Chondrocyte (in vitro differentiated cells): Measurements from ENCODE around the gene MRPL34. TPM values are rescaled to one million over a fixed set of nuclear protein-coding genes. Genes with fewer than 3 reads are reported as not detected.

Experiments used
- DNase-seq: peaks from one replicate; pipeline ENCODE4 v3.0.0; 2021; ENCODE audit warnings: mixed read lengths, low spot score
- H3K27ac Mint-ChIP-seq: one replicate; pipeline ENCODE4 v1.8.0; 2021; ENCODE audit warnings: mild to moderate bottlenecking, moderate library complexity, mixed read lengths; ENCODE audit not compliant: unreplicated experiment
- H3K27me3 Mint-ChIP-seq: 2 replicates; pipeline ENCODE4 v1.8.0; 2021; ENCODE audit warnings: low read depth, mixed read lengths
- H3K36me3 Mint-ChIP-seq: 2 replicates; pipeline ENCODE4 v1.8.0; 2021; ENCODE audit warnings: low read depth, mixed read lengths
- H3K4me1 Mint-ChIP-seq: 2 replicates; pipeline ENCODE4 v1.8.0; 2021; ENCODE audit warnings: low read depth, mild to moderate bottlenecking, mixed read lengths
- H3K4me3 Mint-ChIP-seq: one replicate; pipeline ENCODE4 v1.8.0; 2021; ENCODE audit warnings: mild to moderate bottlenecking, moderate library complexity, mixed read lengths; ENCODE audit not compliant: unreplicated experiment
- H3K9me3 Mint-ChIP-seq: 2 replicates; pipeline ENCODE4 v1.8.0; 2021; ENCODE audit warnings: low read depth, mixed read lengths
- CTCF ChIP-seq: fragments of 200-600 bp; sonication (generic); IDR thresholded peaks from 2 replicates; pipeline ENCODE4 v1.5.0; 2021; ENCODE audit warnings: antibody characterized with exemption, mild to moderate bottlenecking, moderate library complexity
- total RNA-seq: library from RNA; stranded (reverse); gene quantifications from 3 replicates; pipeline ENCODE4 v1.2.1, GENCODE V29; 2021

MRPL34 gene
- total RNA-seq, 1 donor from 2014 or later: 56.6 TPM

DNA sequence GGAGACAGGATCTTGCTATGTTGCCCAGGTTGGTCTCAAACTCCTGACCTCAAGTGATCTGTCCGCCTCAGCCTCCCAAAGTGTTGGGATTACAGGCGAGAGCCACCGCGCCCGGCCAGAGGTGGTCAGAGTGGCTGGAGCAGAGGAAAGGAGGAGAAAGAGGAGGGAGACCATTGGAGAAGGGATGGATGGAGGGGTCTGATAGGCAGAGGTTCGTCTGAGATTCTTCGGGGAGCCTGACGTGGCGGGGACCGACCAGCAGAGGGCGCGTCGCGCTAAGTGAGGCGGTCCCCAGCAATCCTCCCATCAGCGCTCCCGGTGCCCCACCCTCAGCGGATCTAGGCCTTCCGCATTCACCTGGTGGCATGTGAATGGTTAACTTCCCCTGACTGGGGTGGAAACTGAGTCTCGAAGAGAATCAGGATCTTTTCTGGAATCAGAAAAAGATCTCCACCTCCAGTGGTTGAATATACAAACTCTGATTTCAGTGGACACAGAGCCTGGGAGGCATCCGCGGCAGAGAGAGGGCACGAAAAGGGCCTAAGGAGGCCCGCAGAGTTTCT lies 40.5 kb downstream of the MRPL34 start:
- no peak overlapping the region for H3K4me3 Mint-ChIP-seq
- peak overlapping the region; percentile 5 for H3K27ac Mint-ChIP-seq
- no peaks in the 10 kb centered on the region for H3K27me3 Mint-ChIP-seq
- no peaks in the 10 kb centered on the region for H3K36me3 Mint-ChIP-seq
- peak; percentile 93 for TF ChIP-seq CTCF
- H3K9me3 Mint-ChIP-seq: no peaks in the 10 kb centered on the region
- H3K4me1 Mint-ChIP-seq: peaks cover 38% of the 10 kb centered on the region
- no peak for DNase-seq

DNA sequence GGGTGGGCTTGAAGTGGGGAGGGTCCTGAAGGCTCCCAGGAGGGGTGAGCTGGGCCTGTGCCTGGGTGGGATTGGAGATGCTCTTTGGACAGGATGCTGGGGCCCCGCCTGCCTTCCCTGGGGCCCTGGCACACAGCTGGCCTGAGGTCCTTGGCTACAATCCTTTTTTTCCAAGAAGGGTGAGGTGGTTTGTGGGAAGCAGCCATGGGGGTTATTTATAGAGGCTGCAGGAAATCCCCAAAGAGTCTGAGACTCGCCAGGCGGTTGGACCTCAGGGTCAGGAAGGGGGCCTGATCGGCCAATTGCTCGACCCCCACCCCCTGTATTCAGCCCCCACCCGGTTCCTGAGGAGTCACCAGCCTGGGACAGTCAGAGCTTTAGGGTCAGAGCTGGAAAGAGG lies 41.7 kb downstream of the MRPL34 start:
- Mint-ChIP-seq H3K4me1 (peaks cover 38% of the 10 kb centered on the region), H3K4me3 (no peak overlapping the region), H3K27me3 (no peaks in the 10 kb centered on the region), H3K9me3 (no peaks in the 10 kb centered on the region), H3K36me3 (no peaks in the 10 kb centered on the region), H3K27ac (peak overlapping the region; percentile 91)
- no peak for TF ChIP-seq CTCF
- DNase-seq: no peak

DNA sequence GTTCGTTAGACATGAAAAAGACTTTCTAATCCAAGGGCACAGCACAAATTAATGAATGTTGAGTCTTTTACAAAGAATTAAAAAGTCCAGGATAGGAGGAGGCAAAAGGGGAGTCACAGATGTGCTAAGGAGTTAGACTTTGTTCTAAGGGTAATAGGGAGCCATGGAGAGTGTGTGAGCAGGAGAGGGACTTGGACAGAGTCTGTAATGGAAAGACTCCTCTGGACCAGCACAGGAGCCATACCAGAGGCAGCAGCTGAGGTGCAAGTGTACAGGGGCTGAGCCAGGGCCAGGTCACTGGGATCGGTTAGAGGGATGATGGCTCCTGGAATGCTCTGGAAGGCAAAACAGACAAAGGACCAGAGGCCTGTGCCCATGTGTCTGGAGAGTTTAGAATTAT lies 42.2 kb downstream of the MRPL34 start:
- Mint-ChIP-seq H3K27ac (peak overlapping the region; percentile 91), H3K27me3 (no peaks in the 10 kb centered on the region), H3K4me3 (no peak overlapping the region), H3K4me1 (peaks cover 41% of the 10 kb centered on the region), H3K36me3 (no peaks in the 10 kb centered on the region), H3K9me3 (no peaks in the 10 kb centered on the region)
- no peak for DNase-seq
- TF ChIP-seq CTCF: no peak

DNA sequence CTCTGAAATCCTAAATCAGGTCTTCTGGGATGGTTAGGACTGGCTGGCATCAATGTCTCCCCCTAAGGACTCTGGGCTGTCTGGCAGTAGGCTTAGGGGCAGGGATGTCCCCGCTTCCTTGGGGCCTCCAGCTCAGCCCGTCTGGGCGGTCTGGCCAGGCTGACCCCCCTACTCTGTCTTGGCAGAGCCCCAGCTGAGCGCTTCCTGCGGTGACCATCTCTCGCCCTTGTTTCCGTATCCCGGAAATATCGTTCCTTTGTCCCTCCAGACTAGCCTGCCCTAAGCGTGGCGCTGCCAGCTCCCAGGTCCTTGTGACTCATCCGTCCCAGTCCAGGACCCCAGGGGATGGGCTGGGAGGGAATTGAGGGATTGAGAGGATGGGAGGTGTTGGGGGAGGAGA lies 43.0 kb downstream of the MRPL34 start:
- no peaks in the 10 kb centered on the region for H3K9me3 Mint-ChIP-seq
- no peaks in the 10 kb centered on the region for H3K27me3 Mint-ChIP-seq
- no peak for DNase-seq
- no peaks in the 10 kb centered on the region for H3K36me3 Mint-ChIP-seq
- H3K4me3 Mint-ChIP-seq: peak overlapping the region; percentile 50
- peaks cover 49% of the 10 kb centered on the region for H3K4me1 Mint-ChIP-seq
- peak overlapping the region; percentile 91 for H3K27ac Mint-ChIP-seq
- TF ChIP-seq CTCF: peak; percentile 9

DNA sequence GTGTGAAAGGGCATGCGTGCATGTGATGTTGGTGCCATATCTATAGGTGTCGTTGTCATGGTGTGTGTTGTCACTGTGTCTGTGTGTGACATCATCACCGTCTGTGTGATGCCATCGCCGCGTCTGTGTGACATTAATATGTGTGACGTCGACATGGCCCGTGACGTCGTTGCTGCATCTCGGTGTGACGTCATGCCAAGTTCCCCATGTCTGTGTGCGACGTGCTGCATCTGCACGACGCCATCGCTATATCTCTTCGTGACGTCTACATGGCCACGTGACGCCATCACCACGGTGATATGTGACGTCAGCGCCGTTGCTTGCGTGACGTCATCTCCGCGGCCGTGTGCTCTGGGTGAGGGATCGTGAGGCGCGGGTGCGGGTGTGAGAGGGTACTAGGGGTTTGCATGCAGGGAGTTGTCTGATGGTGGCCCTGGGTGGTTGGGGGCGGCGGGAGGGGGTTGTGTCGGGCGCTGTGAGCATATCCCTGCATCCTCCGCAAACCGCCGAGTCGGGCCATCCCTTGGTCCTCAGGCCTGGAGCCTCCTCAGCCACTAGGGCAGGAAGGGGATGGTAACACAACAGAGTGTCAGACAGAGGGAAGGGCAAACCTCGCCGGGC lies 46.3 kb downstream of the MRPL34 start:
- Mint-ChIP-seq H3K4me1 (peaks cover 40% of the 10 kb centered on the region), H3K27me3 (no peaks in the 10 kb centered on the region), H3K36me3 (no peaks in the 10 kb centered on the region), H3K27ac (no peak overlapping the region), H3K9me3 (no peaks in the 10 kb centered on the region), H3K4me3 (no peak overlapping the region)
- DNase-seq: no peak
- no peak for TF ChIP-seq CTCF
